Activated CD4-positive, alpha-beta T cell treated with anti-CD3 and anti-CD28 coated beads, Interleukin-2, amount 10 ng/mL, durations not matched to agents 24 days and 14 days (primary cell): Measurements from ENCODE around the gene CARTPT. TPM values are rescaled to one million over a fixed set of nuclear protein-coding genes. Genes with fewer than 3 reads are reported as not detected.

Experiments used
- DNase-seq: peaks from one replicate; pipeline ENCODE4 v3.0.0; 2022
- H3K27ac Mint-ChIP-seq: one replicate; pipeline ENCODE4 v1.8.0; 2022; ENCODE audit warnings: mild to moderate bottlenecking, mixed read lengths
- H3K27me3 Mint-ChIP-seq: one replicate; pipeline ENCODE4 v1.8.0; 2022; ENCODE audit warnings: mixed read lengths
- H3K36me3 Mint-ChIP-seq: one replicate; pipeline ENCODE4 v1.8.0; 2022; ENCODE audit warnings: low read depth, mild to moderate bottlenecking, mixed read lengths
- H3K4me1 Mint-ChIP-seq: one replicate; pipeline ENCODE4 v1.8.0; 2021; ENCODE audit warnings: mixed read lengths
- H3K4me3 Mint-ChIP-seq: one replicate; pipeline ENCODE4 v1.8.0; 2022; ENCODE audit warnings: mild to moderate bottlenecking, moderate library complexity, mixed read lengths
- H3K9me3 Mint-ChIP-seq: one replicate; pipeline ENCODE4 v1.8.0; 2021; ENCODE audit warnings: mixed read lengths
- intact Hi-C: fragments of 100-400 bp; cut with micrococcal nuclease; formaldehyde crosslinking; loops from one replicate; pipeline ENCODE4 v1.15.1; 2023
- total RNA-seq: library from RNA; stranded (reverse); gene quantifications from 2 replicates; pipeline ENCODE4 v1.2.3, GENCODE V29; 2022

The CARTPT gene
- not detected in 2 replicates for total RNA-seq

DNA sequence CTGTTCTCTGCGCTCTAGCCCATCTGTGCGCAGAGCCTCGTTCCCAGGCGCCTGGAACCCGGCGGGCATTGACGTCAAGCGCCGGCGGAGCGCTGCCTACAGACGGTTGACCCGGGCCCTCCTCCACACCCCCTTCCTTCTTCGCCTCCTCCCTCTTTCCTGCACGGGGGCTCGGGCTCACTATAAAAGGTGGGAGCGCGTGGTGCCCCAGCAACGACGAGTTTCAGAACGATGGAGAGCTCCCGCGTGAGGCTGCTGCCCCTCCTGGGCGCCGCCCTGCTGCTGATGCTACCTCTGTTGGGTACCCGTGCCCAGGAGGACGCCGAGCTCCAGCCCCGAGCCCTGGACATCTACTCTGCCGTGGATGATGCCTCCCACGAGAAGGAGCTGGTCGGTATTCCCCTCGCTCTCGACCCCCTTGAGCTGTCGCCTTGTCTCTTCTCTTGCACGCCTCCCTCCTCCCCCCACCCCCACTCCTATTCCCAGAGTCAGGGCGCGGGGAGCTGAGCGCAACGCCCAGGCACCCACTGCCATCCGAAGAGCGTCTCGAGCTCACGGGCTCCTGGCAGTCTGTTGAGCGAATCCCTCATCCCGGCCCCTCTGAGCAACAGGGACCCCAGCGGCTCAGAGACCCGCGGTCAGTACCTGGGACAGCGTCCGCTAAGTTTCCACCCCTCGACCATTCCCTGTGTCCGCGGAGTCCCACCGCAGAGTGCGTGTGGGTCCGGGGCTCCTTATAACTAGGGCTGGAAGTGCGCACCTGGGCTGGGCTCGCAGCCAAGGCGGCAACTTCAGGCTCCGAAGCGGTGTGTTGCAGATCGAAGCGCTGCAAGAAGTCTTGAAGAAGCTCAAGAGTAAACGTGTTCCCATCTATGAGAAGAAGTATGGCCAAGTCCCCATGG, at the start of gene CARTPT:
CARTPT (plus strand) TSS at position 213 of the 902 bp plus-strand sequence; CDS start at position 232, 19 bp downstream.
- no peak for DNase-seq
- no peaks in the 10 kb centered on the region for H3K4me1 Mint-ChIP-seq
- no peak within 1 kb of the TSS for H3K4me3 Mint-ChIP-seq
- no peak within 1 kb of the TSS for H3K27ac Mint-ChIP-seq
- no peaks in the 10 kb centered on the region for H3K36me3 Mint-ChIP-seq
- H3K9me3 Mint-ChIP-seq, result no peaks in the 10 kb centered on the region
- H3K27me3 Mint-ChIP-seq, result peaks cover 58% of the 10 kb centered on the region
- intact Hi-C loops, result no loop called here

DNA sequence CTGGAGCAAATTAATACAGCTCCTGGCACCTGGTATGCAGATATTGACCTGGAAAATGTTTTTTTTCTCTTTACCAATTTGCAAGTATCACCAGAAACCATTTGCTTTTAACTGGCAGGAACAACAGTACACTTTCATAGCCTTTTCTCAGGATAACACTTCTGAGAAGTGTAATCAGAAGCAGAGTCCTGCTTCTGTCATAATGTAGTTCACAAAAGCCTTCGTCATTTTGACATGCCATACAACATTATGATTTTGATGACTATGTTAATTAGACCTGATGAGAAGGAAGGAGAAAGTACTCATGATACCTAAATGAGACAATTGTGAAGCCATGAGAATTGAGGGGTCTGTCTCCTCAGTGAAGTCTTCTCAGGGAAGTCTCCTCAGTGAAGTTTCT, 41.1 kb upstream of the CARTPT start:
- H3K27me3 Mint-ChIP-seq, result peaks cover 42% of the 10 kb centered on the region
- no peaks in the 10 kb centered on the region for H3K9me3 Mint-ChIP-seq
- H3K27ac Mint-ChIP-seq, result no peak overlapping the region
- no peak overlapping the region for H3K4me3 Mint-ChIP-seq
- no peaks in the 10 kb centered on the region for H3K36me3 Mint-ChIP-seq
- intact Hi-C loops, result no loop called here
- DNase-seq, result no peak
- no peaks in the 10 kb centered on the region for H3K4me1 Mint-ChIP-seq

DNA sequence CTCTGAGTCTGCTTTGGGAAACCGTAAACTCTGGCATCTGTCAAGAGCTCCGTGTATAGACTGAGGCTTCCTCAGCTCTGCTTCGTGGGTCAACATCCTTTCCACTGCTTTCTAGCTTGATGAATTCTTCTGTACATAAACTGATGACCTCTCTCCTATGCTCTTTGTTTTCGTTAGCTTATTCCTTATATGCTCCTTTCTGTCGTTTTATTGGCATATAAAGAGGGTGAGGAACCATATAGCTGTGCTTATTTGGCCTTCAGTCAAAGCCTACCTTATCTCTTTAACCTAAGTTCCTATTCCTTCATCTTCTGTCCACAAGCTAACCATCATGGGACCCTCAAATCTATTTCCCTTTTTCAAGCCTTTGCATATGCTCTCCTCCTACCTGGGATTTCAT, 39.4 kb upstream of the CARTPT start:
- intact Hi-C loops, result no loop called here

DNA sequence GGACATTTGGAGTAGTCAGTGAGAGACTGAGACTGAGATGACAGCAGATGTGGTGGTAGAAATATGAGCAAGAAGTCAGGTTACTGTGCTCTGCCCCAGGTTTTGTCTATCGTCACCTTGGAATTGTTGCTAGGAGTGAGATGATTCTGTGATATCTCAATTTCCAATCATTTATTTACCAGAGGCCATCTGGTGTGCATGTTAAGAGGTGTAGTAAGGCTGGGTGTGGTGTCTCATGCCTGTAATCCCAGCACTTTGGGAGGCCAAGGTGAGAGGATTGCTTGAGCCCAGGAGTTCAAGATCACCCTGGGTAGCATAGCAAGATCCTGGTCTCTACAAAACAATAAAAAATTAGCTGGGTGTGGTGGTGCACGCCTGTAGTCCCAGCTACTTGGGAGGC, 38.6 kb upstream of the CARTPT start:
- no peaks in the 10 kb centered on the region for H3K36me3 Mint-ChIP-seq
- intact Hi-C loops, result no loop called here
- no peaks in the 10 kb centered on the region for H3K9me3 Mint-ChIP-seq
- peaks cover 39% of the 10 kb centered on the region for H3K27me3 Mint-ChIP-seq
- no peak overlapping the region for H3K4me3 Mint-ChIP-seq
- no peak for DNase-seq
- H3K4me1 Mint-ChIP-seq, result no peaks in the 10 kb centered on the region
- no peak overlapping the region for H3K27ac Mint-ChIP-seq

More for the DNA sequence above, 39.4 kb upstream of the CARTPT start:
- DNase-seq, result no peak
- no peaks in the 10 kb centered on the region for H3K4me1 Mint-ChIP-seq
- peaks cover 36% of the 10 kb centered on the region for H3K27me3 Mint-ChIP-seq
- no peak overlapping the region for H3K4me3 Mint-ChIP-seq
- no peaks in the 10 kb centered on the region for H3K9me3 Mint-ChIP-seq
- H3K36me3 Mint-ChIP-seq, result no peaks in the 10 kb centered on the region
- H3K27ac Mint-ChIP-seq, result no peak overlapping the region

DNA sequence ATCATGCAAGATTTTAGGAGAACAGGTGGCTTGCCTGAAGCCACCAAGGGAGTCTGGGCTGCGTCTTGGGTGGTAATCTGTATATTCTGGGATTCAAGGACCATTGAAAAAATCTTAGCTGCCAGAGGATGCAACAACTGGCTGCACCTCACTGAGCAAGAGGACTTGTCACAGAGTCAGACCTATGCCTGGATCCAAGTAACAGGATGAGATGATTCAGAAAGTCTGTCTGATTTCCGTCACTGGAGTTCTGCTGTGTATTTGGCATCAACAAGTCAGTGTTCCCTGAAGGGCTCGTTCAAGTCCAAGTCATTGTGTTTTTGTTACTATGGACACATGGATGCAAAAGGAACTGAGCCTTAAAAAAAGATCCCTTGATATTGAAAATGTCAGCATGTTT, 37.8 kb upstream of the CARTPT start:
- intact Hi-C loops, result no loop called here

DNA sequence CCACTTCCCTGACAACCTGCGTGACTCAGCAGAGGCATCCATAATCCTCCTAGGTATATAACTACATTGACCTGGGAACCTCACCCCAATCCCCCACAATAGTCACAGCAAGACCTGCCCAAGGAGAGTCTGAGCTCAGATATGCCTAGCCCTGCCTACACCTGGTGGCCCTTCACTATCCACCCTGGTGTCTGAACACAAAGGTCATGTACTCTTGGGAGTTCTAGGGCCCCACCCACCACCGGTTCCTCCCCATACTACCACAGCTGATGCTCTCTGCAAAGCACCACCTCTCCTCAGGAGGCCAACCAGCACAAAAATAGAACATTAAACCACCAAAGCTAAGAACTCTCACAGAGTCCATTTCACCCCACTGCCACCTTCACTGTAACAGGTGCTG, 34.8 kb upstream of the CARTPT start:
- peaks cover 47% of the 10 kb centered on the region for H3K27me3 Mint-ChIP-seq
- peaks cover 8% of the 10 kb centered on the region for H3K9me3 Mint-ChIP-seq
- H3K4me1 Mint-ChIP-seq, result no peaks in the 10 kb centered on the region
- intact Hi-C loops, result no loop called here
- no peak for DNase-seq
- H3K27ac Mint-ChIP-seq, result no peak overlapping the region
- H3K4me3 Mint-ChIP-seq, result no peak overlapping the region
- no peaks in the 10 kb centered on the region for H3K36me3 Mint-ChIP-seq

More for the DNA sequence above, 37.8 kb upstream of the CARTPT start:
- H3K4me1 Mint-ChIP-seq, result no peaks in the 10 kb centered on the region
- no peaks in the 10 kb centered on the region for H3K36me3 Mint-ChIP-seq
- H3K27ac Mint-ChIP-seq, result no peak overlapping the region
- no peak for DNase-seq
- H3K9me3 Mint-ChIP-seq, result no peaks in the 10 kb centered on the region
- H3K27me3 Mint-ChIP-seq, result peaks cover 40% of the 10 kb centered on the region
- no peak overlapping the region for H3K4me3 Mint-ChIP-seq

DNA sequence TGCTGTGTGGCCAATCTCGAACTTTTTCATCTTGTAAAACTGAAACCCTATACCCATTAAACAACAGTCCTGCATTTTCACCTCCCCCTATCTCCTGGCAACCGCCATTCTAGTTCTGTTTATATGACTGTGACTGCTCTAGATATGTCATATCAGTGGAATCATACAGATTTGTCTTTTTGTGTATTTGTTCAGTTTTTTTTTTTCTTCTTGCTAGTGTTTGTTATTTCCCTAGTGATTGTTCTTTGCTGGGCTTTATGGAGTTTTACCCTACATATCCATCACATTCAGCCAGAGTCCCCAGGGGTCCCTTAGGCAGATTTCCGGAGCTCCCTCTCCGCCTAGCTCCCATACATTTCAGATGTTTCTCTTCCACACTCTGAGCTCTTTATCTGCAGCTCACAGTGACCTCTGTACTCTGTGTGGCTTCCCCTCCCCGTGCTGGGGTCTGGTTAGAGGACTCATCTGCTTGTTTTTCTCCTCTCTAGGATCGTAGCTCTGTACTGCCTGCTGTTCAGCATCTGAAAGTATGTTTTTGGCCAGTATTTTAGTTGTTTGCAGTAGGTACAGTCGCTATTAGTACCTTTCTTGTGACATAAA, 25.1 kb upstream of the CARTPT start:
- no peak for DNase-seq
- Mint-ChIP-seq H3K4me3 (no peak overlapping the region), H3K27ac (no peak overlapping the region), H3K27me3 (peaks cover 28% of the 10 kb centered on the region), H3K4me1 (peaks cover 3% of the 10 kb centered on the region), H3K9me3 (peaks cover 4% of the 10 kb centered on the region), H3K36me3 (peaks cover 3% of the 10 kb centered on the region)
- intact Hi-C loops, result no loop called here

DNA sequence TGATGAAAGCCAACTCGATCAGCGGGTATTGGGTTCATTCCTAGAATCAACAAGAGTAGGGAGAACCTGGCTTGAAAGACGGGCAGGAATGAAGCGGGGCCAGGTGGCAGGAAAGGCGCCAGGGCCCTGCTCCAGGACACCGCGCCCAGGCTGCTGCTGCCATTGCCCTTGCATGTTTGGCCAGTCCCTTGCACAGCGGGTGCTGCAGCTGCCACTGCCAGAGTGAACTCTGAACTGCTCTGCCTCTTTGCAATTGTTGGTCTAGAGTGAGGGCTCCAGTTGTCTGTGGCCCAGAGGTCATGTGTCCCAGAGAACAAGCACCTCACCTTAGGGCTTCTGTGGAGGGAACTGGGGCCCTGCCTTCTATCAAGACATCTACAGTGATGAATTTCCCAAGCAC, 24.0 kb upstream of the CARTPT start:
- intact Hi-C loops, result no loop called here
- peaks cover 4% of the 10 kb centered on the region for H3K9me3 Mint-ChIP-seq
- DNase-seq, result no peak
- peaks cover 3% of the 10 kb centered on the region for H3K36me3 Mint-ChIP-seq
- peaks cover 22% of the 10 kb centered on the region for H3K27me3 Mint-ChIP-seq
- no peak overlapping the region for H3K27ac Mint-ChIP-seq
- H3K4me3 Mint-ChIP-seq, result no peak overlapping the region
- peaks cover 3% of the 10 kb centered on the region for H3K4me1 Mint-ChIP-seq

DNA sequence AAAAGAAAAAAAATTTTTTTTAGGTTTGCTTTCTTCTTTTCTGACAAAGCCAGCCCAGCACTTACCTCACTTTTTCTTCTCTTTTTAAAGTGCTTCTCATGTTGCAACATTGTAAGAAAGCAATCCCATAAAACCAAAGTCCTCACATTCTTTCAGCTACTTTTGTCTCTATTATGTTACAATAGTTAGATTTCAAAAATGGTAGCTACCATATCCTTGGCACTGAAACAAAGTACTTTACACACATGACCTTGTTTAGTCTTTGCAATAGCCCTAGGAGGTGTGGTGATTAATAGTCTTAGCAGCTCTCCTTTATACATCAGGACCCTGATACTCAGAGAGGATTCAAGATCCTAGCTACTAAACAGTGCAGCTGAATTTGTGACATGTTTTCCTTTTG, 23.5 kb upstream of the CARTPT start:
- no peak for DNase-seq

DNA sequence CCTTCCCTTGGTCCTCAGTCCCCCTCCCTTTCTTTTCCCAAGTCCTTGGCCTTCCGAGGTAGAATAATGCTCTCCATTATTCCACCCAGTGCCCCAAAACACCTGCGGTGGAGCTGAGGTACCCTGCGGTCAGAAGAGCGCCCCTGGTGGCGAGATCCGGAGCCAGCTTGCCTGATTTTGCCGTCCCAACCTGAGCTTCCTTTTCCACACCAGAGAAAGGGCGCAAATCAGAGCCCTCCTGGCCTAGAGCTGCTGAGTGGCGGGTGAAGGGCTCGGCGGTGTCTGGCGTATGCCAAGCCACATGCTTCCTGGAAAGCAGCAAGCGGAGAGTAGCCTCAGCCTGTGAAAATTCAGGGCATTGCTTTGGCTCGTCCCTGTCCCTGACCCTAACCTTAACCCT, 21.1 kb upstream of the CARTPT start:
- Mint-ChIP-seq H3K27me3 (peaks cover 16% of the 10 kb centered on the region), H3K9me3 (peaks cover 4% of the 10 kb centered on the region), H3K27ac (no peak overlapping the region), H3K4me1 (peaks cover 3% of the 10 kb centered on the region), H3K36me3 (peaks cover 3% of the 10 kb centered on the region), H3K4me3 (no peak overlapping the region)
- no peak for DNase-seq
- intact Hi-C loops, result no loop called here

More for the DNA sequence above, 23.5 kb upstream of the CARTPT start:
- peaks cover 3% of the 10 kb centered on the region for H3K36me3 Mint-ChIP-seq
- no peak overlapping the region for H3K27ac Mint-ChIP-seq
- peaks cover 4% of the 10 kb centered on the region for H3K9me3 Mint-ChIP-seq
- no peak overlapping the region for H3K4me3 Mint-ChIP-seq
- H3K4me1 Mint-ChIP-seq, result peaks cover 3% of the 10 kb centered on the region
- peaks cover 22% of the 10 kb centered on the region for H3K27me3 Mint-ChIP-seq
- intact Hi-C loops, result no loop called here

DNA sequence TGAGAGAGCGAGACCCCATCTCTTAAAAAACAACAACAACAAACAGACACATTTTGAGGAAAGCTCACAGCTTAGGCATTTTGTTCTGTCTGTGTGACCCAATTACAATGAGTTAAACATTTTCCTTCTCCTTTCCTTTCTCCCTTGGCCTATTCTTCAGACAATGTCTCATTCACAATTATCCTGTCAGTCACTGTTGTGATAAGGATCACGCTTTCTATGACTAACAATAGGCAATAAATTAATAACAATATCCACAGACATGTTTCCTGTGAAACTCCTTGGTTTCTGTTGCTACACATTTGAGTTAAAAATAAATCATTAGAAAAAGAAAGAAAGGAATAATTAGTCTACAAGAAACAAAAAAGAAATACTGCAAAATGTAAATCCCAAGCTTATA, 19.8 kb upstream of the CARTPT start:
- no peak for DNase-seq
- H3K36me3 Mint-ChIP-seq, result peaks cover 3% of the 10 kb centered on the region
- peaks cover 10% of the 10 kb centered on the region for H3K27me3 Mint-ChIP-seq
- no peak overlapping the region for H3K27ac Mint-ChIP-seq
- peaks cover 3% of the 10 kb centered on the region for H3K4me1 Mint-ChIP-seq
- intact Hi-C loops, result no loop called here
- H3K4me3 Mint-ChIP-seq, result no peak overlapping the region
- H3K9me3 Mint-ChIP-seq, result peaks cover 4% of the 10 kb centered on the region

DNA sequence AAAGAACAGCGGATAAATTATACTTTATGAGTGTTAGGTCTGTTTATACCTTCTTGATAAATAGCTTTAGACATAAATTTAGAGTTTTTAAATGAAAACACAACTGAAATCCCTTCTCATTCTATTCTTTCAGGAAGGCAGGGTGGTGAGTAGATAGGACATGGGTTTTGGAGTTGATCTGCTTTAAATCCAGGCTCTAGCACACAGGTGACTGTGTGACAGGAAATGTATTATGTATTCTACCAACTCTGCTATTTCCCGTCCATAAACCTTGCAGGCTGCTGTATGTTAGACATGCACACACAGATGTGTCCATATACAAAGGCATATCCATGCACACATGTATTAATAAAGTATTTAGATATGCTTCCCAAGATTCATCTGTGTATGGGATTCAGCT, 19.3 kb upstream of the CARTPT start:
- peaks cover 3% of the 10 kb centered on the region for H3K36me3 Mint-ChIP-seq
- no peak overlapping the region for H3K27ac Mint-ChIP-seq
- peaks cover 3% of the 10 kb centered on the region for H3K4me1 Mint-ChIP-seq
- DNase-seq, result no peak
- H3K9me3 Mint-ChIP-seq, result peaks cover 4% of the 10 kb centered on the region
- intact Hi-C loops, result no loop called here
- H3K4me3 Mint-ChIP-seq, result no peak overlapping the region
- peaks cover 8% of the 10 kb centered on the region for H3K27me3 Mint-ChIP-seq

DNA sequence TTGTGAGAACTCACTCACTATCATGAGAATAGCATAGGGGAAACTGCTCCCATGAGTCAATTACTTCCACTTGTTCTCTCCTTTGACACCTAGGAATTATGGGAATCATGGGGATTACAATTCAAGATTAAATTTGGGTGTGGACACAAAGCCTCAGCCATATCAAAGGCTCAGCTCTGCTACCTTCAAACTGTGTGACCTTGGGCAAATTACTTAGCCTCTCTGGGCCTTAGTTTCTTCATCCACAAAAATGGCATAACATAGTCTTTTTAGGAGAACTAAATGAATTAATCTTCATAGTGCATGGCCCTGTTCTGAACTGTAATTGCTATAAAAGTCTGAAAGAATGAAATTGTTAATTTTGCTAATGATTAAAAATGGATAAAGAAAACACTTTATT, 18.3 kb upstream of the CARTPT start:
- no peak for DNase-seq
- H3K9me3 Mint-ChIP-seq, result peaks cover 4% of the 10 kb centered on the region
- peaks cover 4% of the 10 kb centered on the region for H3K27me3 Mint-ChIP-seq
- peaks cover 3% of the 10 kb centered on the region for H3K36me3 Mint-ChIP-seq
- peaks cover 3% of the 10 kb centered on the region for H3K4me1 Mint-ChIP-seq
- intact Hi-C loops, result no loop called here
- H3K27ac Mint-ChIP-seq, result no peak overlapping the region
- no peak overlapping the region for H3K4me3 Mint-ChIP-seq

DNA sequence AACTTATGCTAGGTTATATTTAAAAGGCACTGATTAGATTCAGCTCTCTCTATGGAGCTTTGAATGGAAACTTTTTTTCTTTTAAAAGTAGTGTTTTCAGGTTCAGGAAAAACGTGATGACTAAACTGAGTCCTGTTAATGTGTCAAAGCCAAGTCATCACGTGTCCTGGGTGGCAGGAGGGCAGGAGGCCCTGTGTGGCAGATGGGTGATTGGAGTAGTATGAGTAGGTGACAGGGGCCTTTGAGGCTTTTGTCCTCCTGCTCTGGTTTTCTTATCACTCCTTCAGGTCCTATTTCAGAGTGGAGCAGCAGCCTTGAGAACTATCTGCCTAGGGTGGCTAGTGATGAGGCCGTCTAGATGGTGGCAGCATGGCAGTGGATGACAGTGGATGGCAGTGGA, 17.7 kb upstream of the CARTPT start:
- no peak for DNase-seq
- Mint-ChIP-seq H3K4me3 (no peak overlapping the region), H3K4me1 (peaks cover 3% of the 10 kb centered on the region), H3K9me3 (peaks cover 4% of the 10 kb centered on the region), H3K27me3 (peaks cover 2% of the 10 kb centered on the region), H3K27ac (no peak overlapping the region), H3K36me3 (peaks cover 3% of the 10 kb centered on the region)
- intact Hi-C loops, result no loop called here
